WI38 (cell line): ENCODE data around the gene IFNA16.
"Not testable (repeated sequence)": the region's sequence is repeated elsewhere in the genome, so short reads cannot be mapped to it uniquely, and the experiment has no call there.

ENCODE experiments used
- H3K4me3 ChIP-seq: 2 replicates; pipeline ENCODE4 v1.5.1; 2011; ENCODE audit warnings: low read depth, mild to moderate bottlenecking, control low read depth, low read length
- TF ChIP-seq, protein P1 (sequence below): IDR thresholded peaks from 2 replicates; pipeline ENCODE4 v1.5.1; 2012; ENCODE audit warnings: low read depth, mild to moderate bottlenecking, control low read depth, low read length

The IFNA16 gene

DNA sequence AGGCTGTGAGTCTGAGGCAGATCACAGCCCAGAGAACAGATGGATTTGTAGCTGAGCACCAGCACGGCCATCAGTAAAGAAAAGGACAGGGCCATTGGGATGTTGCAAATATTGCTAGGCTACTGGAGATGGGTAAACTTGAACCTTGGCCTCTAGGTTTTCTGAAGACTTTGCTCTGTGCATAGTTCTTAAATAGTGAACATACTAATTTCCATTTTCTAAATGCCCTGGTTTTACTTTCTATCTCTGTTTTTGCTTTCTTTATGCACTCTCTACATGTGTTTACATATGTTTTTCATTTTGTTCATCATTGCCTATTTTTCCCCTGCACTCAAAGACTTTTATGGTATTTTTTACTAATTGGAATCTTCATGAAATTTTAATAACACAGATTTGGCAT, at the start of gene IFNA16:
TSS of gene IFNA16 (minus strand) at position 101 of the 400 bp plus-strand sequence. CDS start at position 95, 6 bp downstream.
- H3K4me3 ChIP-seq = not testable (repeated sequence)

- TF ChIP-seq, protein P1, sequence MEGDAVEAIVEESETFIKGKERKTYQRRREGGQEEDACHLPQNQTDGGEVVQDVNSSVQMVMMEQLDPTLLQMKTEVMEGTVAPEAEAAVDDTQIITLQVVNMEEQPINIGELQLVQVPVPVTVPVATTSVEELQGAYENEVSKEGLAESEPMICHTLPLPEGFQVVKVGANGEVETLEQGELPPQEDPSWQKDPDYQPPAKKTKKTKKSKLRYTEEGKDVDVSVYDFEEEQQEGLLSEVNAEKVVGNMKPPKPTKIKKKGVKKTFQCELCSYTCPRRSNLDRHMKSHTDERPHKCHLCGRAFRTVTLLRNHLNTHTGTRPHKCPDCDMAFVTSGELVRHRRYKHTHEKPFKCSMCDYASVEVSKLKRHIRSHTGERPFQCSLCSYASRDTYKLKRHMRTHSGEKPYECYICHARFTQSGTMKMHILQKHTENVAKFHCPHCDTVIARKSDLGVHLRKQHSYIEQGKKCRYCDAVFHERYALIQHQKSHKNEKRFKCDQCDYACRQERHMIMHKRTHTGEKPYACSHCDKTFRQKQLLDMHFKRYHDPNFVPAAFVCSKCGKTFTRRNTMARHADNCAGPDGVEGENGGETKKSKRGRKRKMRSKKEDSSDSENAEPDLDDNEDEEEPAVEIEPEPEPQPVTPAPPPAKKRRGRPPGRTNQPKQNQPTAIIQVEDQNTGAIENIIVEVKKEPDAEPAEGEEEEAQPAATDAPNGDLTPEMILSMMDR = no peak
- H3K4me3 ChIP-seq = no peak overlapping the region
These were observed 48.5 kb upstream of the IFNA16 start for GRCh38 chr9:21265421-21266189.

DNA sequence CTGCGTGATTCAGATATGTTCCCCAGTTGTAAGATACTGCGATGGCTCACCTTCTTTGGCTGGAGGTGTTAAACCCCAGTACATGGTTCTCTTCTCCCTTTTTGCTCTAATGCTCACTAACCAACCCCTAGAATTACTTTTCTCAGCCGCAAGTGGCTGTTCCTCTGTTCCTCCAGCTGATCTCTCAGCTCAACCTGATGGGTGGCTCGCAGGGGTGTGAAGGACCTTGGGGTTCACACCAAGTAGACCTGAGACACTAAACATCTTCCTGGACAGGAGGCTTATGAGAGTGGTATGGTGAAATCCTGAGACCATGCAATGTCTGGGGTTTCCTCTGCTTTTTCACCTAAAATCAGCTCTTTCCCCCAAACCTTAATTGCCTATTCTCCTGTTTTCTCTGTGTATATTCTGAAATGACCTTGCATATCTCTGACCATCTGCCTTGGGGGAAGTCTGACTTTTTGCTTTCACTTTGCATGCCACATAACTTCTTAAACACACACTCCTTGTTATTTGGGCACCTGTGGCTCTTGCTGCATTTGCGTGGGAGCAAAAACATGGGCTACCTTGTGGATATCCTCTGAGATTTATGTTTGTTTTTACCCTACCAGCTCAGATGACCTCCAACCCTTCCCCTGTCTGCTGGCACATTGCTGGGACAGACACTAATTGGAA, 38.6 kb upstream of the IFNA16 start:
- TF ChIP-seq, protein P1 = no peak
- H3K4me3 ChIP-seq = no peak overlapping the region

- TF ChIP-seq, protein P1 = 0 out of 2 replicates have a peak, but pooled peaks have one; percentile 9
- H3K4me3 ChIP-seq = no peak overlapping the region
These were observed 35.8 kb upstream of the IFNA16 start for GRCh38 chr9:21252721-21253547.

DNA sequence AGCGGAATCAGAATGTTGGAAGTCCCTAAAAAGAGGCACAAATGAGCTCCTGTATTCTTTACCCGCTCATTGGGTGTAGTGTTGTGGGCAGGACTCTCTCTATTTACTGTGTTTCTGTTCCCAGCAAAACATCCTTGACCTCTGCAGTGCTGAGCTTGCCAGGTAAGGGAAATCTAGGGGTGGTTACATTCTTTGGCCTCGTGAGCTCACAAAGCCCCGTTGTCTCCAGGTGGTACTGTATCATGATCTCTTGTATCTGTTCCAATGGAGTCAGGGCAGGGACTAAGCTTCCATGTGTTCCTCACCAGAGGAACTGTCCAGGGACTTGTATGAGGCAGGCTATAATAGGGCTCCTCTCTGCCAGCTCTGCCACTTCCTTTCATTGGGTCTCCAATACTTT, 34.5 kb upstream of the IFNA16 start:
- TF ChIP-seq, protein P1 = no peak
- no peak overlapping the region for H3K4me3 ChIP-seq

DNA sequence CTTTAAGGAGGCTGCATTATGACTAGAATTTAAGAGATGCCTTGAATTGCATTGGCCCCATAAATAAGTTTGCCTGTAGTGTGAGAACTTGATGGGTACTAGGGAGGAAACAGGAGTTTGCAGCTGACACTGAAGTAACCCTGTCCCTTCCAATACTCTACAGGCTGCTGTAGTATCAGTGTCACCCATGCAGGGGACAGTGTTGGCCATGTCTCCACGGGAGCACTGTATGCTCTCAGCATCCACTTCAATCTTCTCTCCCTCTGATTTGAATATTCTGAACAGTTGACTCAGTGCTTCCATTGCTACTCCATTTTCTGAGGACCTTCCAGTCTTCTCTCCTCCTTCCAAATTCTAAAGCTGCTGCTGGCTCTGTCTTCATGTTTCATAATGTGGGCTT, 34.1 kb upstream of the IFNA16 start:
- no peak overlapping the region for H3K4me3 ChIP-seq
- TF ChIP-seq, protein P1 = no peak

- no peak overlapping the region for H3K4me3 ChIP-seq
- TF ChIP-seq, protein P1 = no peak
These were observed 27.7 kb upstream of the IFNA16 start for GRCh38 chr9:21244836-21245235.
